Measurements from ENCODE around the gene KY.

GRCh38 chr3:134680796-134681521, 30.1 kb upstream of the KY start:
- TF ChIP-seq POLR2AphosphoS5 (IDR thresholded peaks at IDR 0.05; ENCODE audit: low read length) (no peak), POLR2A (IDR thresholded peaks at IDR 0.05; ENCODE audit: low read depth, low read length) (no peak), CTCF (IDR thresholded peaks at IDR 0.05 in 2 of 3, conservative IDR thresholded peaks at IDR 0.05 in 1 of 3; ENCODE audit: control insufficient read depth in 2 of 3, extremely low read depth in 1 of 3, insufficient read depth in 1 of 3, low read depth in 3 of 3, low read length in 3 of 3) (no peak), EP300 (IDR thresholded peaks at IDR 0.05; ENCODE audit: borderline replicate concordance in 1 of 2, control insufficient read depth in 1 of 2, low read depth in 2 of 2, low read length in 2 of 2) (no peak)
